Measurements from ENCODE around the gene WASL.

Gene WASL

DNA sequence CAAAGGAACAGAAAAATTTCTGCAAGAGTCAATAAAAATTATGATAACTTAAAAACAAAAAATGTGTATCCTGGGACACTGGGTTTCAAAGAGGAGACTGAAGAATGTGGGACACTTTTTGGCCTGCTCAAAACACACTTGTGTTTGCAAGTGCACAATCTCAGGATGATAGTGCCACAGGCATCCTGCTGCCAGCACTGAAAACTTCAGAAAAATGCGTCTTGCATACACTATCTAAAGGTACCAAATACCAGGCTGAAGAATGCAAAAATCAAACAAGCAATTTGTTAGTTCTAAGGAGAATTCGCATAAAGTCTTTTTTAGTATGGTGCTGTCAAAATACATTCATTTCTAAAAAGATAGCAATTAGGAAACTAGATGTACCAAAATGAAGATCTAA is 38.1 kb downstream of the WASL start:
- peaks cover 0 to 19% (median 12%) of the 10 kb centered on the region in 5 donors for H3K4me1 ChIP-seq (ENCODE audit: control insufficient read depth in 5 of 5, insufficient read depth in 5 of 5, low read length in 5 of 5)
- no peak overlapping the region for H3K4me3 ChIP-seq (ENCODE audit: low read depth in 1 of 5, low read length in 5 of 5)
- H3K36me3 ChIP-seq (ENCODE audit: control insufficient read depth in 5 of 5, insufficient read depth in 5 of 5, low read length in 5 of 5): peaks cover 9 to 24% (median 18%) of the 10 kb centered on the region in 5 donors
- H3K9ac ChIP-seq (ENCODE audit: low read length in 5 of 5): no peak overlapping the region
- H3K27me3 ChIP-seq (ENCODE audit: control insufficient read depth in 5 of 5, insufficient read depth in 4 of 5, low read length in 5 of 5): no peaks in the 10 kb centered on the region
- no peak overlapping the region for H3K27ac ChIP-seq (ENCODE audit: low read depth, low read length)
- H3K9me3 ChIP-seq (ENCODE audit: control insufficient read depth in 5 of 5, low read length in 5 of 5): no peaks in the 10 kb centered on the region

DNA sequence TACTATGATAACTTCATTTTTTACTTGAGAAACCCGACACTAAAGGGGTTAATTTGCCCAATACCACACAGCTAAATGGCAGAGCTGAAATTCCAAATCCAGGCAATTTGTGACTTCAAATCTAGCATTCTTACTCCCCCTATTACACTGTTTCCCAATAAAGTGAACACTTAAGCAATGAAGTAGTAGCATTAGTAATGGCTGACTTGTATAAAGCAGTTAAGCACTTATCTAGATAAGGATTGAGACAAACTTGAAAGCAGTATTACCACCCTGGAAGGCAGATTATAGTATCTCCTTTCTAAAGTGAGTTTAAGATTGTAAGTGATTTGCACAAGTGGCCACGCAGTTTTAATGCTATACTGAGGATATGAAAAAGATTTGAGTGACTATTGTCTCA is 39.3 kb downstream of the WASL start:
- Histone ChIP-seq H3K27me3 (ENCODE audit: control insufficient read depth in 5 of 5, insufficient read depth in 4 of 5, low read length in 5 of 5) (no peaks in the 10 kb centered on the region), H3K4me1 (ENCODE audit: control insufficient read depth in 5 of 5, insufficient read depth in 5 of 5, low read length in 5 of 5) (peaks cover 0 to 19% (median 12%) of the 10 kb centered on the region in 5 donors), H3K4me3 (ENCODE audit: low read depth in 1 of 5, low read length in 5 of 5) (no peak overlapping the region), H3K27ac (ENCODE audit: low read depth, low read length) (no peak overlapping the region), H3K9ac (ENCODE audit: low read length in 5 of 5) (no peak overlapping the region), H3K9me3 (ENCODE audit: control insufficient read depth in 5 of 5, low read length in 5 of 5) (no peaks in the 10 kb centered on the region), H3K36me3 (ENCODE audit: control insufficient read depth in 5 of 5, insufficient read depth in 5 of 5, low read length in 5 of 5) (peaks cover 13 to 31% (median 28%) of the 10 kb centered on the region in 5 donors)

DNA sequence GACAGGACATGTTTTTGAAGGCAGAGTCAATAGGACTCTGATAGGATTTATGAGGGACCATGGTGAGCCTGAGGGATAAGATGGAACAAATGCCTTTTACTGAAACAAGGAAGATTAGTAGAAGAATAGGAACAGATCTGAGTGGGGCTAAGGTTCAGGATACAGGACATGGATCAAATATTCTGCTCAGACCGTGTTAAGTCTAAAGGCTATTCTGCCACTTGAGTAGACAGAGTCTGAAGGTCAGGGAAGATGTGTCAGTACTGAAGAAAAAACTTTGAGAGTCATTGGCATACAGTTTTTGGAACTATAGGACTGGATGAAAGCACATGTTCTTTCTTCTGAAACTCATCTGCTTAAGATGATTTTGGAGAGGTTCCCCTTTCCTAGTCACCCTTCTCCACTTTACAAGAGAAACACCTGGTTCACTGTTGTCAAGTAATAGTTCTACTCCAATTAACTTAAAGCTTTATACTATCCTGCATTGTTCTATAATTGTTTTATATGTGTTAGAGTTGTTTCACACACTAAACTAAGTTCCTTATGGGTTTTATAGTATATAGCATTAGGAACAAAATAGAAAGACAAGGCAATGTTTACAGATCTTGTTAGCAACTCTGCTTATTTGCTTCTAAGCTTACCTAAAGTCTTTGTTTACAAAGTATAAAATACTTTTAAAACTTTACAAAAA is 43.4 kb downstream of the WASL start:
- H3K9me3 ChIP-seq (ENCODE audit: control insufficient read depth in 5 of 5, low read length in 5 of 5): no peaks in the 10 kb centered on the region
- no peak overlapping the region for H3K9ac ChIP-seq (ENCODE audit: low read length in 5 of 5)
- peaks cover 0 to 6% (median 0%) of the 10 kb centered on the region in 5 donors for H3K4me1 ChIP-seq (ENCODE audit: control insufficient read depth in 5 of 5, insufficient read depth in 5 of 5, low read length in 5 of 5)
- no peaks in the 10 kb centered on the region for H3K27me3 ChIP-seq (ENCODE audit: control insufficient read depth in 5 of 5, insufficient read depth in 4 of 5, low read length in 5 of 5)
- H3K36me3 ChIP-seq (ENCODE audit: control insufficient read depth in 5 of 5, insufficient read depth in 5 of 5, low read length in 5 of 5): peaks cover 13 to 48% (median 40%) of the 10 kb centered on the region in 5 donors
- no peak overlapping the region for H3K27ac ChIP-seq (ENCODE audit: low read depth, low read length)
- H3K4me3 ChIP-seq (ENCODE audit: low read depth in 1 of 5, low read length in 5 of 5): no peak overlapping the region

DNA sequence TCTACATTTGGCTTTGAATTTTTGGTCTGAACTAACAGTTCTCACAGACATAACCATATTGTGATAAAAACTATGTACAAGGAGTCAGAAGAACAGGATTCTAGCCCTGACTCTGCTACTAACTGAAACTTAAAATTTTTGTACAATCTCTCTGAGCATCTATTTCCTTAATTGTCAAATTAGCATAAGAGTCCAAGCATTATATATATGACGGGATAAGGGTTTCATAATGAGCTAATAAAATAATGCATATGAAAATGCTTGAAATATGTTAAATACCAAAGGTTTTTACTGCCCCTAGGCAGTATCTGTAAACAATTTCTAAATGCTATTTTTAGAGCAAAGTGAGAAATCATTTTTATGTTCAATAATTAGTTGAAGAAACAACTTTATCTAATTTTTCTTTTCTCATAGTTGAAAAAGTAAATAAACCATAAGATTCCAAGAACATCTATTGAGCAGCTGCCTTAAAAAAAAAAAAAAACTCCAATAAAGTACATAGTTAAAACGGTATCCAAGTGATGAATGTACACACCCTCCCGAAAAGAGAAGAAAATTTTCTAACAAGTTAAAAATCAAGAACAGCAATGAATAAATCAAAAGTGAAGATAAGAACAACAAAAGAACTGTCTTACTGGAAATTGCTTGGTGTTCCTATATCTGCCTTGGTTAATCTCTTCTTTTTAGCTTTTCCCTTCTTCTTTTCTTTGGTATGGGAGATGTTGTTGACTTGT is 52.7 kb downstream of the WASL start:
- H3K9me3 ChIP-seq (ENCODE audit: control insufficient read depth in 5 of 5, low read length in 5 of 5): no peaks in the 10 kb centered on the region
- H3K4me1 ChIP-seq (ENCODE audit: control insufficient read depth in 5 of 5, insufficient read depth in 5 of 5, low read length in 5 of 5): no peaks in the 10 kb centered on the region
- peaks cover 17 to 42% (median 20%) of the 10 kb centered on the region in 5 donors for H3K36me3 ChIP-seq (ENCODE audit: control insufficient read depth in 5 of 5, insufficient read depth in 5 of 5, low read length in 5 of 5)

DNA sequence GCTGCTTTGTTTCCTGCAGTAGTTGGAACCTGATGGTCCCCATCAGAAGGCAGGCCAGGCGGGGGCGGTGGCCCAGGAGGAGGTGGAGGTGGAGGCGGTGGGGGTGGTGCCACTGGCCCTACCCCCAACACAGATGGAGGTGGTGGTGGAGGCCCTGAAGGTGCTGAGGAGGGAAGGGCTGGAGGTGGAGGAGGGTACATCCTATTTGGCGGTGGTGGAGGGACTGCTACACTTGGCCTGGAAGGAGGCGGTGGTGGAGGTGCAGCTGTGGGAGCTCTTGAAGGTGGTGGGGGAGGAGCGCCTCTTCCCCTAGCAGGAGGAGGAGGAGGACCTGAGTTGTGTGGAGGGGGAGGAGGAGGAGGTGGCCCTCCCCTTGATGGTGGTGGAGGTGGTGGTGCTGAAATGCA is 56.3 kb downstream of the WASL start:
- no peak overlapping the region for H3K27ac ChIP-seq (ENCODE audit: low read depth, low read length)
- no peaks in the 10 kb centered on the region for H3K27me3 ChIP-seq (ENCODE audit: control insufficient read depth in 5 of 5, insufficient read depth in 4 of 5, low read length in 5 of 5)
- peaks cover 20 to 52% (median 34%) of the 10 kb centered on the region in 5 donors for H3K36me3 ChIP-seq (ENCODE audit: control insufficient read depth in 5 of 5, insufficient read depth in 5 of 5, low read length in 5 of 5)
- no peak overlapping the region for H3K4me3 ChIP-seq (ENCODE audit: low read depth in 1 of 5, low read length in 5 of 5)
- H3K4me1 ChIP-seq (ENCODE audit: control insufficient read depth in 5 of 5, insufficient read depth in 5 of 5, low read length in 5 of 5): no peaks in the 10 kb centered on the region
- H3K9ac ChIP-seq (ENCODE audit: low read length in 5 of 5): no peak overlapping the region
- no peaks in the 10 kb centered on the region for H3K9me3 ChIP-seq (ENCODE audit: control insufficient read depth in 5 of 5, low read length in 5 of 5)

More for the DNA sequence above, 52.7 kb downstream of the WASL start:
- H3K27me3 ChIP-seq (ENCODE audit: control insufficient read depth in 5 of 5, insufficient read depth in 4 of 5, low read length in 5 of 5): no peaks in the 10 kb centered on the region
- no peak overlapping the region for H3K9ac ChIP-seq (ENCODE audit: low read length in 5 of 5)
- H3K4me3 ChIP-seq (ENCODE audit: low read depth in 1 of 5, low read length in 5 of 5): no peak overlapping the region
- H3K27ac ChIP-seq (ENCODE audit: low read depth, low read length): no peak overlapping the region

DNA sequence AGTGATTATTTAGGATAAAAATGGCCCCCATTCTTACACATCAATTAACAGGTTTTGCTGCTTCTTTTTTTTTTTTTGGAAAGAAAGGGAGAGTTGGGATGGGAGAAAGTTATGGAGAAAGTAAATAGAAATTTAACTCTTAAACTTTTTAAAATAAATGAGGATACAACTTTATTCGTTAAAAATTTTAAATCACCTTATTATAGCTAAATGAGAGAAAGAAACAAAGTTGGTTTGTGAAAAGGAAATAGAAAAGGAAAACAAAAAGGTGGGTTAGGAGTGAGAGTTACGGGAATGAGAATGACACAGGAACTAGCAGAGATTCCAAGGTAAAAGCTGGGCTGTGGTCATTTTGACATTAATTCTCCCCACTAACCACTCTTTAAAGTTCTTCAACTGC is 58.3 kb downstream of the WASL start:
- Histone ChIP-seq H3K27me3 (ENCODE audit: control insufficient read depth in 5 of 5, insufficient read depth in 4 of 5, low read length in 5 of 5) (no peaks in the 10 kb centered on the region), H3K9me3 (ENCODE audit: control insufficient read depth in 5 of 5, low read length in 5 of 5) (no peaks in the 10 kb centered on the region), H3K27ac (ENCODE audit: low read depth, low read length) (no peak overlapping the region), H3K9ac (ENCODE audit: low read length in 5 of 5) (no peak overlapping the region), H3K4me1 (ENCODE audit: control insufficient read depth in 5 of 5, insufficient read depth in 5 of 5, low read length in 5 of 5) (no peaks in the 10 kb centered on the region), H3K4me3 (ENCODE audit: low read depth in 1 of 5, low read length in 5 of 5) (no peak overlapping the region), H3K36me3 (ENCODE audit: control insufficient read depth in 5 of 5, insufficient read depth in 5 of 5, low read length in 5 of 5) (peaks cover 18 to 47% (median 31%) of the 10 kb centered on the region in 5 donors)

DNA sequence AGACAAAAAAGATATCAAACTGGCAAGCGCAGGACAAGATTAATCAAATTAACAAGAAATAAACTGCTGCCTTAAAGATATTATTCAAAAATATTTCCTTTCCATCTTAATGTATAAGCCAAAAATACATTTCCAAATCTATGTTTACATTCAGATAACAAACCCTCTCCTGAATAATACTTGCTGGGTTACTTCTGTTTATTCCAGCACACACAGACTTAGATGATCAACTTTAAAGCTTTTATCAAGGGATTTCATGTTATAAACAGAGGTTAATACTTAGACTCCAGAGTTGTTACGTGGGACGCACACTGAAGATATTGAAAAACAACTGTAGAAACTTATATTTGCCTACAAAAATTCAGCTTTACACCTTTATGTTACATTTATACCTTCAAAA is 59.6 kb downstream of the WASL start:
- H3K9me3 ChIP-seq (ENCODE audit: control insufficient read depth in 5 of 5, low read length in 5 of 5): no peaks in the 10 kb centered on the region
- no peak overlapping the region for H3K9ac ChIP-seq (ENCODE audit: low read length in 5 of 5)
- no peak overlapping the region for H3K27ac ChIP-seq (ENCODE audit: low read depth, low read length)
- no peaks in the 10 kb centered on the region for H3K27me3 ChIP-seq (ENCODE audit: control insufficient read depth in 5 of 5, insufficient read depth in 4 of 5, low read length in 5 of 5)
- no peak overlapping the region for H3K4me3 ChIP-seq (ENCODE audit: low read depth in 1 of 5, low read length in 5 of 5)
- H3K36me3 ChIP-seq (ENCODE audit: control insufficient read depth in 5 of 5, insufficient read depth in 5 of 5, low read length in 5 of 5): peaks cover 19 to 46% (median 31%) of the 10 kb centered on the region in 5 donors
- H3K4me1 ChIP-seq (ENCODE audit: control insufficient read depth in 5 of 5, insufficient read depth in 5 of 5, low read length in 5 of 5): no peaks in the 10 kb centered on the region

DNA sequence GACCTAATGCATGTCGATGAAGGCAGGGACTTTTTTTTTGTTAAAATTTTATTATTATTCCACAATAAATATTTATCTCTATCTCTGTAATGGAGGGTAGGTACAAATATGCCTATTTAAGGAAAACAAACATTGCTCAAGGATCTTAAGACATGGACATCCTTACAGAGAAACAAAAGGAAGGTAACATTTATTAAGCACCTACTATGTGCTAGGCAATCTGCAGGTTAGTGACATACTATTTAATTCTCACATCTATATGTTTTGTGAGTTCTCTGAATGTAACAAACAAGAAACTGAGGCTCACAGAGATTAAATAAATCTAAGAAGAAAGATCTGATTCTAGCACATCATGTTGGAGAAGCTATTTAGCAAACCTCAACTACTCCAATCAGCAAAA is 61.1 kb downstream of the WASL start:
- H3K9ac ChIP-seq (ENCODE audit: low read length in 5 of 5): no peak overlapping the region
- H3K4me1 ChIP-seq (ENCODE audit: control insufficient read depth in 5 of 5, insufficient read depth in 5 of 5, low read length in 5 of 5): peaks cover 0 to 3% (median 0%) of the 10 kb centered on the region in 5 donors
- H3K36me3 ChIP-seq (ENCODE audit: control insufficient read depth in 5 of 5, insufficient read depth in 5 of 5, low read length in 5 of 5): peaks cover 29 to 45% (median 39%) of the 10 kb centered on the region in 5 donors
- H3K4me3 ChIP-seq (ENCODE audit: low read depth in 1 of 5, low read length in 5 of 5): no peak overlapping the region
- H3K9me3 ChIP-seq (ENCODE audit: control insufficient read depth in 5 of 5, low read length in 5 of 5): no peaks in the 10 kb centered on the region
- H3K27ac ChIP-seq (ENCODE audit: low read depth, low read length): no peak overlapping the region
- no peaks in the 10 kb centered on the region for H3K27me3 ChIP-seq (ENCODE audit: control insufficient read depth in 5 of 5, insufficient read depth in 4 of 5, low read length in 5 of 5)

DNA sequence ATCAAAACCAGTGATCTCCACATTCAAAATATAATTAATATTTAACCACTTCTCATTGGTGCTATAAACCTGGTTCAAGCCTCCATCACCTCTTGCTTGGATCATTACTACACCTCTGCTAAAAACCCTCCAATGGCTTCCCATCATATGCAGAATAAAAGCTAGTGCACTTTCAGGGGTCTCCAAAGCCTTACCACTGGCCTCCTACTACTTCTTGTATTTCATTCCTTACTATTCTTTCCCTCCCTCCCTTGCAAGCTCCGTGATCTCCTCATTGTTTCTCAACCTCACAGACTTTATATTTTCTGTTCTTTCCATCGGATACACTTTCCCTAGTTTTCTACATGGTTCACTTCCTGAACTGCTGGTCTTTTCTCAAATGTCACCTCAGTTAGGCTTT is 61.6 kb downstream of the WASL start:
- Histone ChIP-seq H3K9me3 (ENCODE audit: control insufficient read depth in 5 of 5, low read length in 5 of 5) (no peaks in the 10 kb centered on the region), H3K27ac (ENCODE audit: low read depth, low read length) (no peak overlapping the region), H3K4me1 (ENCODE audit: control insufficient read depth in 5 of 5, insufficient read depth in 5 of 5, low read length in 5 of 5) (peaks cover 0 to 5% (median 0%) of the 10 kb centered on the region in 5 donors), H3K36me3 (ENCODE audit: control insufficient read depth in 5 of 5, insufficient read depth in 5 of 5, low read length in 5 of 5) (peaks cover 24 to 45% (median 34%) of the 10 kb centered on the region in 5 donors), H3K27me3 (ENCODE audit: control insufficient read depth in 5 of 5, insufficient read depth in 4 of 5, low read length in 5 of 5) (no peaks in the 10 kb centered on the region), H3K9ac (ENCODE audit: low read length in 5 of 5) (no peak overlapping the region), H3K4me3 (ENCODE audit: low read depth in 1 of 5, low read length in 5 of 5) (no peak overlapping the region)

DNA sequence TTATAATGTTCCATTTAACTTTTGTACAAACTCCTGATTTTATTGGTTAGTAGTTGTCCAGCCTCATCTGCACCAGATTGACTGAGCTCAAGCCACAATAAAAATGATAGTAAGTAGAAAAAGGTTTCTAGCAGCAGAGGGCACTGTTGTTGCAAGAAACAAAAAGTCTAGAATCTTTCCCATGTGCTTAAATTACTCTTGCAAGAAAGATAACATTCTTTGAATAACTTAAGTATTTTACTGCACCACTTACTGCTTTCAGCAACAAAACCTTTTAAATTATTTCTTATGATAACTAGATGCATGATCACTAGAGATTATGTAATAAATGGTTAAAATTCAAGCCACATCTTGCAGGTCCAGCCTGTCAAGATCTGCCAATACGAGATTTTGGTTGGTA is 66.1 kb downstream of the WASL start:
- H3K36me3 ChIP-seq (ENCODE audit: control insufficient read depth in 5 of 5, insufficient read depth in 5 of 5, low read length in 5 of 5): peaks cover 8 to 27% (median 16%) of the 10 kb centered on the region in 5 donors
- H3K27ac ChIP-seq (ENCODE audit: low read depth, low read length): no peak overlapping the region
- H3K4me1 ChIP-seq (ENCODE audit: control insufficient read depth in 5 of 5, insufficient read depth in 5 of 5, low read length in 5 of 5): peaks cover 0 to 16% (median 6%) of the 10 kb centered on the region in 5 donors
- no peak overlapping the region for H3K4me3 ChIP-seq (ENCODE audit: low read depth in 1 of 5, low read length in 5 of 5)
- H3K9me3 ChIP-seq (ENCODE audit: control insufficient read depth in 5 of 5, low read length in 5 of 5): no peaks in the 10 kb centered on the region
- H3K27me3 ChIP-seq (ENCODE audit: control insufficient read depth in 5 of 5, insufficient read depth in 4 of 5, low read length in 5 of 5): no peaks in the 10 kb centered on the region
- no peak overlapping the region for H3K9ac ChIP-seq (ENCODE audit: low read length in 5 of 5)

Data from subcutaneous abdominal adipose tissue (tissue), 5 donors.